OCI-LY1 (cell line): ENCODE measurements around the gene CDK5R2.

ENCODE experiments used
- H2AFZ ChIP-seq: fragments of 200-600 bp; sonication (generic), shearing (Covaris generic); 2 replicates; pipeline ENCODE4 v1.6.0; 2014; ENCODE audit warnings: antibody characterized with exemption, mild to moderate bottlenecking, low read length
- H3F3A ChIP-seq: fragments of 200-600 bp; sonication (generic), shearing (Covaris generic); 2 replicates; pipeline ENCODE4 v1.6.0; 2014; ENCODE audit warnings: mild to moderate bottlenecking, antibody characterized with exemption, low read length, moderate library complexity; ENCODE audit not compliant: insufficient read depth
- H3K27ac ChIP-seq: fragments of 200-600 bp; sonication (generic); 2 replicates; pipeline ENCODE4 v1.5.1; 2014; ENCODE audit warnings: low read length, mixed run types, mild to moderate bottlenecking, low read depth; ENCODE audit not compliant: poor library complexity, severe bottlenecking
- H3K27me3 ChIP-seq: fragments of 200-600 bp; sonication (generic); 2 replicates; pipeline ENCODE4 v1.6.0; 2014; ENCODE audit warnings: antibody characterized with exemption, mild to moderate bottlenecking, low read length, moderate library complexity; ENCODE audit not compliant: insufficient read depth
- H3K36me3 ChIP-seq: fragments of 200-600 bp; sonication (generic); 2 replicates; pipeline ENCODE4 v1.6.1; 2014; ENCODE audit warnings: mild to moderate bottlenecking, antibody characterized with exemption, low read length, moderate library complexity, mixed read lengths; ENCODE audit not compliant: insufficient read depth
- H3K4me1 ChIP-seq: fragments of 200-600 bp; sonication (generic); 2 replicates; pipeline ENCODE4 v1.5.1; 2014; ENCODE audit warnings: mild to moderate bottlenecking, low read length, moderate library complexity; ENCODE audit not compliant: insufficient read depth, severe bottlenecking
- H3K4me2 ChIP-seq: fragments of 200-600 bp; sonication (generic), shearing (Covaris generic); 2 replicates; pipeline ENCODE4 v1.6.1; 2014; ENCODE audit warnings: low read length
- H3K4me3 ChIP-seq: fragments of 200-600 bp; sonication (generic); 2 replicates; pipeline ENCODE4 v1.5.1; 2014; ENCODE audit warnings: low read length, low read depth, mild to moderate bottlenecking, mixed read lengths; ENCODE audit not compliant: poor library complexity, severe bottlenecking
- H3K79me2 ChIP-seq: fragments of 200-600 bp; shearing (Covaris generic); 2 replicates; pipeline ENCODE4 v1.6.1; 2016; ENCODE audit warnings: mixed run types, low read length, mixed read lengths; ENCODE audit not compliant: insufficient read depth
- H3K9ac ChIP-seq: fragments of 200-600 bp; sonication (generic), shearing (Covaris generic); 2 replicates; pipeline ENCODE4 v1.6.1; 2014; ENCODE audit warnings: mild to moderate bottlenecking, low read length, mixed read lengths
- H3K9me2 ChIP-seq: fragments of 200-600 bp; sonication (generic), shearing (Covaris generic); 2 replicates; pipeline ENCODE4 v1.6.1; 2014; ENCODE audit warnings: low read depth, mild to moderate bottlenecking, low read length, mixed read lengths
- H3K9me3 ChIP-seq: fragments of 200-600 bp; shearing (Covaris generic); 2 replicates; pipeline ENCODE4 v1.6.1; 2014; ENCODE audit warnings: low read length, mixed read lengths
- H4K20me1 ChIP-seq: fragments of 200-600 bp; sonication (generic), shearing (Covaris generic); 2 replicates; pipeline ENCODE4 v1.6.0; 2016; ENCODE audit warnings: mild to moderate bottlenecking, low read length; ENCODE audit not compliant: insufficient read depth
- CTCF ChIP-seq: fragments of 200-600 bp; sonication (generic), shearing (Covaris generic); IDR thresholded peaks from 2 replicates; pipeline ENCODE4 v1.5.1; 2017; ENCODE audit warnings: mild to moderate bottlenecking, antibody characterized with exemption, low read length, moderate library complexity, mixed read lengths
- EZH2 ChIP-seq: fragments of 200-600 bp; sonication (generic), shearing (Covaris generic); IDR thresholded peaks from 2 replicates; pipeline ENCODE4 v1.8.0; 2017; ENCODE audit warnings: borderline replicate concordance, mixed run types, mild to moderate bottlenecking, antibody characterized with exemption, low read length, moderate library complexity, mixed read lengths

CDK5R2 gene

GRCh38 chr2:218963601-218964000 is 4.1 kb downstream of the CDK5R2 start:
- Histone ChIP-seq H2AFZ (no peak overlapping the region), H3F3A (no peaks in the 10 kb centered on the region), H3K4me3 (no peak overlapping the region), H4K20me1 (no peaks in the 10 kb centered on the region), H3K4me2 (no peak overlapping the region), H3K9me3 (no peaks in the 10 kb centered on the region), H3K27ac (no peak overlapping the region), H3K27me3 (no peaks in the 10 kb centered on the region), H3K9ac (no peak overlapping the region), H3K4me1 (peaks cover 3% of the 10 kb centered on the region), H3K79me2 (no peaks in the 10 kb centered on the region), H3K9me2 (no peaks in the 10 kb centered on the region), H3K36me3 (no peaks in the 10 kb centered on the region)
- TF ChIP-seq EZH2: no peak
- no peak for TF ChIP-seq CTCF

- H3K9me2 ChIP-seq: no peaks in the 10 kb centered on the region
- H3K9ac ChIP-seq: no peak overlapping the region
- no peaks in the 10 kb centered on the region for H3F3A ChIP-seq
- TF ChIP-seq EZH2 (no peak), CTCF (no peak)
- H3K4me2 ChIP-seq: no peak overlapping the region
- H3K79me2 ChIP-seq: no peaks in the 10 kb centered on the region
- no peaks in the 10 kb centered on the region for H3K27me3 ChIP-seq
- H3K36me3 ChIP-seq: no peaks in the 10 kb centered on the region
- no peaks in the 10 kb centered on the region for H3K9me3 ChIP-seq
- no peaks in the 10 kb centered on the region for H3K4me1 ChIP-seq
- H2AFZ ChIP-seq: no peak overlapping the region
- no peak overlapping the region for H3K4me3 ChIP-seq
- no peaks in the 10 kb centered on the region for H4K20me1 ChIP-seq
- no peak overlapping the region for H3K27ac ChIP-seq
Observed at GRCh38 chr2:218964041-218964771, 4.7 kb downstream of the CDK5R2 start.

GRCh38 chr2:218970894-218971293 is 11.4 kb downstream of the CDK5R2 start:
- no peak overlapping the region for H3K27ac ChIP-seq
- TF ChIP-seq CTCF: no peak
- TF ChIP-seq EZH2: no peak
- H3K9me2 ChIP-seq: no peaks in the 10 kb centered on the region
- no peaks in the 10 kb centered on the region for H4K20me1 ChIP-seq
- H3K79me2 ChIP-seq: no peaks in the 10 kb centered on the region
- H2AFZ ChIP-seq: no peak overlapping the region
- H3K36me3 ChIP-seq: no peaks in the 10 kb centered on the region
- no peaks in the 10 kb centered on the region for H3K27me3 ChIP-seq
- no peak overlapping the region for H3K4me3 ChIP-seq
- no peaks in the 10 kb centered on the region for H3F3A ChIP-seq
- no peak overlapping the region for H3K9ac ChIP-seq
- no peaks in the 10 kb centered on the region for H3K9me3 ChIP-seq
- H3K4me2 ChIP-seq: no peak overlapping the region
- no peaks in the 10 kb centered on the region for H3K4me1 ChIP-seq
